Measurements from ENCODE around the gene SGCG. TPM values are rescaled to one million over a fixed set of nuclear protein-coding genes. Genes with fewer than 3 reads are reported as not detected.
"Not testable (repeated sequence)": the region's sequence is repeated elsewhere in the genome, so short reads cannot be mapped to it uniquely, and the experiment has no call there.

SGCG gene
- polyA plus RNA-seq, 1 donor from 2014 or later: not detected

DNA sequence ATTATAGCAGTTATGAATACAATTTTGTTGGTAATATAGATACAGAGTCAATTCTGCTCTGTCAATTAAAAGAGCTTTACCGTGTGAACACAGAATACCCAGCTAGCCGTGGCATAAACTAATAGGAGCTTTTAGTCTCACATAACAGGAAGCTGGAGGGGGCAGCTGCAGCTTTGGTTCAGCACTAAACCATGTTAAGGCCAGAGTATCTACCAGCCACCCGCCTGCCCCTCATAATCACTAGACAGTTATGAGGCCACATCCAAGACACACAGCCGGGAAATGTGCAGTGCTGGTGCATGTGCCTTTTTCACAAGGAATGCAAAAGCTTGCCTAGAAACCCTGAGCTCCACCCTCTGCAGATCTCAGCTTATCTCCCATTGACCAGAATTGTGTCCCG, 62.3 kb downstream of the SGCG start:
- Histone ChIP-seq H3K4me2 (ENCODE audit: low read length) (no peak overlapping the region), H4K20me1 (ENCODE audit: insufficient read depth) (no peaks in the 10 kb centered on the region), H3K79me2 (replicated peaks; ENCODE audit: insufficient read depth, low read length) (no peaks in the 10 kb centered on the region), H3F3A (ENCODE audit: insufficient read depth, low read length, poor library complexity, severe bottlenecking) (no peaks in the 10 kb centered on the region), H3K36me3 (ENCODE audit: insufficient read depth, low read length) (no peaks in the 10 kb centered on the region), H3K27me3 (ENCODE audit: insufficient read depth, low read depth, low read length) (no peaks in the 10 kb centered on the region), H3K9me3 (ENCODE audit: low read length) (no peaks in the 10 kb centered on the region), H3K27ac (ENCODE audit: low read length) (no peak overlapping the region), H3K9me2 (ENCODE audit: insufficient read depth, low read length) (no peaks in the 10 kb centered on the region), H2AFZ (ENCODE audit: low read depth, low read length) (no peak overlapping the region), H3K4me3 (ENCODE audit: low read length) (no peak overlapping the region), H3K9ac (ENCODE audit: low read length) (no peak overlapping the region)
- TF ChIP-seq, protein P1, sequence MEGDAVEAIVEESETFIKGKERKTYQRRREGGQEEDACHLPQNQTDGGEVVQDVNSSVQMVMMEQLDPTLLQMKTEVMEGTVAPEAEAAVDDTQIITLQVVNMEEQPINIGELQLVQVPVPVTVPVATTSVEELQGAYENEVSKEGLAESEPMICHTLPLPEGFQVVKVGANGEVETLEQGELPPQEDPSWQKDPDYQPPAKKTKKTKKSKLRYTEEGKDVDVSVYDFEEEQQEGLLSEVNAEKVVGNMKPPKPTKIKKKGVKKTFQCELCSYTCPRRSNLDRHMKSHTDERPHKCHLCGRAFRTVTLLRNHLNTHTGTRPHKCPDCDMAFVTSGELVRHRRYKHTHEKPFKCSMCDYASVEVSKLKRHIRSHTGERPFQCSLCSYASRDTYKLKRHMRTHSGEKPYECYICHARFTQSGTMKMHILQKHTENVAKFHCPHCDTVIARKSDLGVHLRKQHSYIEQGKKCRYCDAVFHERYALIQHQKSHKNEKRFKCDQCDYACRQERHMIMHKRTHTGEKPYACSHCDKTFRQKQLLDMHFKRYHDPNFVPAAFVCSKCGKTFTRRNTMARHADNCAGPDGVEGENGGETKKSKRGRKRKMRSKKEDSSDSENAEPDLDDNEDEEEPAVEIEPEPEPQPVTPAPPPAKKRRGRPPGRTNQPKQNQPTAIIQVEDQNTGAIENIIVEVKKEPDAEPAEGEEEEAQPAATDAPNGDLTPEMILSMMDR (IDR thresholded peaks at IDR 0.05; ENCODE audit: poor library complexity, severe bottlenecking): no peak

DNA sequence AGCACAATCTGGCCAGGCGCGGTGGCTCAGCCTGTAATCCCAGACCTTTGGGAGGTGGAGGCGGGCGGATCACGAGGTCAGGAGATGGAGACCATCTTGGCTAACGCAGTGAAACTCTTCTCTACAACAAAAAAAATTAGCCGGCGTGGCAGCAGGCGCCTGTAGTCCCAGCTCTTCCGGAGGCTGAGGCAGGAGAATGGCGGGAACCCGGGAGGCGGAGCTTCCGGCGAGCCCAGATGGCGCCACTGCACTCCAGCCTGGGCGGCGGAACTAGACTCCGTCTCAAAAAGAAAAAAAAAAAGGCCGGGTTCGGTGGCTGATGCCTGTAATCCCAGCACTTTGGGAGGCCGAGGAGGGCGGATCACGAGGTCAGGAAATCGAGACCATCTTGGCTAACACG, 67.6 kb downstream of the SGCG start:
- H3K4me3 ChIP-seq (ENCODE audit: low read length); H3K9me2 ChIP-seq (ENCODE audit: insufficient read depth, low read length); H3K27me3 ChIP-seq (ENCODE audit: insufficient read depth, low read depth, low read length); H3K27ac ChIP-seq (ENCODE audit: low read length); H3K9me3 ChIP-seq (ENCODE audit: low read length); H2AFZ ChIP-seq (ENCODE audit: low read depth, low read length); H3K9ac ChIP-seq (ENCODE audit: low read length); H3F3A ChIP-seq (ENCODE audit: insufficient read depth, low read length, poor library complexity, severe bottlenecking); H3K4me2 ChIP-seq (ENCODE audit: low read length); H4K20me1 ChIP-seq (ENCODE audit: insufficient read depth); H3K79me2 ChIP-seq (replicated peaks; ENCODE audit: insufficient read depth, low read length); H3K36me3 ChIP-seq (ENCODE audit: insufficient read depth, low read length): not testable (repeated sequence)

DNA sequence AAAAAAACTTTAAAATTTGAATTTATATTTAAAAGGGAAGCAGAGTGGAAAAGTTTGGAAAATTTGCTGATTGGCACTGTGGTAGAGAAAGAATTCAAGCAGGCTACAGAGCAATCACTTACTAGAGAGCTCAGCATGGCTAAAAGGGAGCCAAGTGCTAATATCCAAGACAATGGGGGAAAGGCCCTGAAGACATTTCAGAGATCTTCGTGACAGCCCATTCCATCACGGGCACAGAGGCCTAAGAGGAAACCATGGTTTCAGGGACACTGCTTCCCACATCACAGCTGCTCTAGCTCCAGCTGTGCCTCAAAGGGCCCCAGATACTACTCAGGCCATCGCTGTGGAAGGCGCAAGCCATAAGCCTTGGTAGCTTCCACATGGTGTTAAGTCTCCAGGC, 73.7 kb downstream of the SGCG start:
- no peak overlapping the region for H3K4me3 ChIP-seq (ENCODE audit: low read length)
- no peaks in the 10 kb centered on the region for H4K20me1 ChIP-seq (ENCODE audit: insufficient read depth)
- no peak overlapping the region for H2AFZ ChIP-seq (ENCODE audit: low read depth, low read length)
- H3K9me3 ChIP-seq (ENCODE audit: low read length): no peaks in the 10 kb centered on the region
- H3K9ac ChIP-seq (ENCODE audit: low read length): no peak overlapping the region
- no peaks in the 10 kb centered on the region for H3K9me2 ChIP-seq (ENCODE audit: insufficient read depth, low read length)
- H3K27me3 ChIP-seq (ENCODE audit: insufficient read depth, low read depth, low read length): no peaks in the 10 kb centered on the region
- no peaks in the 10 kb centered on the region for H3K79me2 ChIP-seq (replicated peaks; ENCODE audit: insufficient read depth, low read length)
- no peak for TF ChIP-seq EZH2 (IDR thresholded peaks at IDR 0.05; ENCODE audit: borderline replicate concordance, insufficient read depth, low read length, poor library complexity, severe bottlenecking)
- no peak for TF ChIP-seq EP300 (conservative IDR thresholded peaks at IDR 0.05; ENCODE audit: poor library complexity, severe bottlenecking)
- TF ChIP-seq, protein P2, sequence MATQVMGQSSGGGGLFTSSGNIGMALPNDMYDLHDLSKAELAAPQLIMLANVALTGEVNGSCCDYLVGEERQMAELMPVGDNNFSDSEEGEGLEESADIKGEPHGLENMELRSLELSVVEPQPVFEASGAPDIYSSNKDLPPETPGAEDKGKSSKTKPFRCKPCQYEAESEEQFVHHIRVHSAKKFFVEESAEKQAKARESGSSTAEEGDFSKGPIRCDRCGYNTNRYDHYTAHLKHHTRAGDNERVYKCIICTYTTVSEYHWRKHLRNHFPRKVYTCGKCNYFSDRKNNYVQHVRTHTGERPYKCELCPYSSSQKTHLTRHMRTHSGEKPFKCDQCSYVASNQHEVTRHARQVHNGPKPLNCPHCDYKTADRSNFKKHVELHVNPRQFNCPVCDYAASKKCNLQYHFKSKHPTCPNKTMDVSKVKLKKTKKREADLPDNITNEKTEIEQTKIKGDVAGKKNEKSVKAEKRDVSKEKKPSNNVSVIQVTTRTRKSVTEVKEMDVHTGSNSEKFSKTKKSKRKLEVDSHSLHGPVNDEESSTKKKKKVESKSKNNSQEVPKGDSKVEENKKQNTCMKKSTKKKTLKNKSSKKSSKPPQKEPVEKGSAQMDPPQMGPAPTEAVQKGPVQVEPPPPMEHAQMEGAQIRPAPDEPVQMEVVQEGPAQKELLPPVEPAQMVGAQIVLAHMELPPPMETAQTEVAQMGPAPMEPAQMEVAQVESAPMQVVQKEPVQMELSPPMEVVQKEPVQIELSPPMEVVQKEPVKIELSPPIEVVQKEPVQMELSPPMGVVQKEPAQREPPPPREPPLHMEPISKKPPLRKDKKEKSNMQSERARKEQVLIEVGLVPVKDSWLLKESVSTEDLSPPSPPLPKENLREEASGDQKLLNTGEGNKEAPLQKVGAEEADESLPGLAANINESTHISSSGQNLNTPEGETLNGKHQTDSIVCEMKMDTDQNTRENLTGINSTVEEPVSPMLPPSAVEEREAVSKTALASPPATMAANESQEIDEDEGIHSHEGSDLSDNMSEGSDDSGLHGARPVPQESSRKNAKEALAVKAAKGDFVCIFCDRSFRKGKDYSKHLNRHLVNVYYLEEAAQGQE (IDR thresholded peaks at IDR 0.05; ENCODE audit: borderline replicate concordance): no peak
- no peak for TF ChIP-seq RAD21 (conservative IDR thresholded peaks at IDR 0.05)
- TF ChIP-seq POLR2AphosphoS5 (IDR thresholded peaks at IDR 0.05): no peak
- TF ChIP-seq, protein P1 (IDR thresholded peaks at IDR 0.05; ENCODE audit: poor library complexity, severe bottlenecking): no peak
- TF ChIP-seq MXI1 (conservative IDR thresholded peaks at IDR 0.05; ENCODE audit: poor library complexity, severe bottlenecking): no peak
- no peak for TF ChIP-seq TAF1 (IDR thresholded peaks at IDR 0.05; ENCODE audit: low read depth)
- TF ChIP-seq SMC3 (conservative IDR thresholded peaks at IDR 0.05; ENCODE audit: poor library complexity): no peak
- no peak overlapping the region for H3K4me2 ChIP-seq (ENCODE audit: low read length)
- H3K36me3 ChIP-seq (ENCODE audit: insufficient read depth, low read length): no peaks in the 10 kb centered on the region
- no peak overlapping the region for H3K27ac ChIP-seq (ENCODE audit: low read length)
- H3F3A ChIP-seq (ENCODE audit: insufficient read depth, low read length, poor library complexity, severe bottlenecking): no peaks in the 10 kb centered on the region
